Activated T-cell treated with anti-CD3 and anti-CD28 coated beads, Interleukin-2, amount 50 U/mL, for 4 hours (primary cell): ENCODE measurements around the gene FETUB. TPM values are rescaled to one million over a fixed set of nuclear protein-coding genes. Genes with fewer than 3 reads are reported as not detected.

Experiments
- ATAC-seq, 2 donors: fragments of 200-7000 bp; cut with Tn5 transposase; one replicate each; pipeline ENCODE4 v1.10.0; 2021
- DNase-seq: peaks from one replicate; pipeline ENCODE4 v3.0.0-alpha.2; 2020
- H3K27me3 Mint-ChIP-seq: one replicate; pipeline ENCODE4 v1.8.0; 2021; ENCODE audit warnings: low read depth, mixed read lengths
- H3K36me3 Mint-ChIP-seq: one replicate; pipeline ENCODE4 v1.8.0; 2022; ENCODE audit warnings: mixed read lengths; ENCODE audit not compliant: insufficient read depth
- H3K4me1 Mint-ChIP-seq: one replicate; pipeline ENCODE4 v1.8.0; 2021; ENCODE audit warnings: low read depth, mixed read lengths
- H3K4me3 Mint-ChIP-seq: one replicate; pipeline ENCODE4 v1.8.0; 2021; ENCODE audit warnings: mild to moderate bottlenecking, moderate library complexity, mixed read lengths
- H3K9me3 Mint-ChIP-seq: one replicate; pipeline ENCODE4 v1.8.0; 2021; ENCODE audit warnings: mixed read lengths
- total RNA-seq, 3 donors: library from RNA; stranded (reverse); gene quantifications; one replicate each; pipeline ENCODE4 v1.2.1, GENCODE V29; 2021

The FETUB gene
- total RNA-seq = not detected

GRCh38 chr3:186639778-186640472 lies at the start of gene FETUB:
FETUB (plus strand) TSS chr3:186640399; CDS start chr3:186640461, 62 bp downstream.
- DNase-seq (no peak), ATAC-seq (no peak)
- Mint-ChIP-seq H3K27me3 (peaks cover 11% of the 10 kb centered on the region), H3K9me3 (no peaks in the 10 kb centered on the region), H3K4me1 (no peaks in the 10 kb centered on the region), H3K36me3 (no peaks in the 10 kb centered on the region), H3K4me3 (no peak within 1 kb of the TSS)

GRCh38 chr3:186590580-186591295 lies 49.5 kb upstream of the FETUB start:
- H3K27me3 Mint-ChIP-seq = no peaks in the 10 kb centered on the region
- H3K36me3 Mint-ChIP-seq = peaks cover 6% of the 10 kb centered on the region
- DNase-seq (no peak), ATAC-seq (no peak)
- no peaks in the 10 kb centered on the region for H3K9me3 Mint-ChIP-seq
- no peak overlapping the region for H3K4me3 Mint-ChIP-seq
- peaks cover 24% of the 10 kb centered on the region for H3K4me1 Mint-ChIP-seq

- Mint-ChIP-seq H3K36me3 (peaks cover 2% of the 10 kb centered on the region), H3K4me3 (no peak overlapping the region), H3K9me3 (no peaks in the 10 kb centered on the region), H3K27me3 (no peaks in the 10 kb centered on the region), H3K4me1 (peaks cover 24% of the 10 kb centered on the region)
- DNase-seq = no peak
- no peak for ATAC-seq
Measured at GRCh38 chr3:186592682-186593081, 47.5 kb upstream of the FETUB start.

- DNase-seq (no peak), ATAC-seq (no peak)
- H3K4me3 Mint-ChIP-seq = no peak overlapping the region
- no peaks in the 10 kb centered on the region for H3K36me3 Mint-ChIP-seq
- no peaks in the 10 kb centered on the region for H3K9me3 Mint-ChIP-seq
- peaks cover 2% of the 10 kb centered on the region for H3K27me3 Mint-ChIP-seq
- peaks cover 17% of the 10 kb centered on the region for H3K4me1 Mint-ChIP-seq
Measured at GRCh38 chr3:186593862-186594261, 46.3 kb upstream of the FETUB start.

- Mint-ChIP-seq H3K4me3 (no peak overlapping the region), H3K36me3 (no peaks in the 10 kb centered on the region), H3K27me3 (peaks cover 2% of the 10 kb centered on the region), H3K4me1 (peaks cover 12% of the 10 kb centered on the region), H3K9me3 (no peaks in the 10 kb centered on the region)
- ATAC-seq = no peak
- no peak for DNase-seq
Measured at GRCh38 chr3:186594591-186595113, 45.5 kb upstream of the FETUB start.

GRCh38 chr3:186596568-186597287 lies 43.5 kb upstream of the FETUB start:
- Mint-ChIP-seq H3K4me1 (no peaks in the 10 kb centered on the region), H3K27me3 (peaks cover 2% of the 10 kb centered on the region), H3K4me3 (no peak overlapping the region), H3K9me3 (no peaks in the 10 kb centered on the region), H3K36me3 (no peaks in the 10 kb centered on the region)
- ATAC-seq = no peak
- DNase-seq = no peak

GRCh38 chr3:186598108-186598784 lies 42.0 kb upstream of the FETUB start:
- Mint-ChIP-seq H3K36me3 (no peaks in the 10 kb centered on the region), H3K27me3 (peaks cover 2% of the 10 kb centered on the region), H3K9me3 (no peaks in the 10 kb centered on the region), H3K4me3 (no peak overlapping the region), H3K4me1 (no peaks in the 10 kb centered on the region)
- DNase-seq (no peak), ATAC-seq (no peak)

- no peaks in the 10 kb centered on the region for H3K9me3 Mint-ChIP-seq
Measured at GRCh38 chr3:186598794-186599141, 41.4 kb upstream of the FETUB start.

GRCh38 chr3:186599142-186599784 lies 40.9 kb upstream of the FETUB start:
- H3K4me1 Mint-ChIP-seq = no peaks in the 10 kb centered on the region
- no peak overlapping the region for H3K4me3 Mint-ChIP-seq
- ATAC-seq (no peak), DNase-seq (no peak)
- no peaks in the 10 kb centered on the region for H3K36me3 Mint-ChIP-seq
- no peaks in the 10 kb centered on the region for H3K9me3 Mint-ChIP-seq
- H3K27me3 Mint-ChIP-seq = peaks cover 2% of the 10 kb centered on the region

More at GRCh38 chr3:186598794-186599141, 41.4 kb upstream of the FETUB start:
- Mint-ChIP-seq H3K27me3 (peaks cover 2% of the 10 kb centered on the region), H3K36me3 (no peaks in the 10 kb centered on the region), H3K4me1 (no peaks in the 10 kb centered on the region), H3K4me3 (no peak overlapping the region)
- no peak for ATAC-seq
- DNase-seq = no peak

GRCh38 chr3:186599785-186600166 lies 40.4 kb upstream of the FETUB start:
- ATAC-seq = no peak

GRCh38 chr3:186600896-186601295 lies 39.3 kb upstream of the FETUB start:
- H3K36me3 Mint-ChIP-seq = no peaks in the 10 kb centered on the region
- DNase-seq = no peak
- no peak for ATAC-seq
- no peaks in the 10 kb centered on the region for H3K4me1 Mint-ChIP-seq
- H3K4me3 Mint-ChIP-seq = no peak overlapping the region
- H3K27me3 Mint-ChIP-seq = peaks cover 2% of the 10 kb centered on the region
- H3K9me3 Mint-ChIP-seq = no peaks in the 10 kb centered on the region

More at GRCh38 chr3:186599785-186600166, 40.4 kb upstream of the FETUB start:
- Mint-ChIP-seq H3K4me1 (no peaks in the 10 kb centered on the region), H3K27me3 (peaks cover 2% of the 10 kb centered on the region), H3K9me3 (no peaks in the 10 kb centered on the region), H3K4me3 (no peak overlapping the region), H3K36me3 (no peaks in the 10 kb centered on the region)
- no peak for DNase-seq

- no peak for ATAC-seq
- Mint-ChIP-seq H3K4me1 (no peaks in the 10 kb centered on the region), H3K27me3 (peaks cover 2% of the 10 kb centered on the region), H3K4me3 (no peak overlapping the region), H3K36me3 (no peaks in the 10 kb centered on the region), H3K9me3 (no peaks in the 10 kb centered on the region)
- no peak for DNase-seq
Measured at GRCh38 chr3:186603159-186603558, 37.0 kb upstream of the FETUB start.

- Mint-ChIP-seq H3K4me1 (no peaks in the 10 kb centered on the region), H3K36me3 (no peaks in the 10 kb centered on the region), H3K27me3 (no peaks in the 10 kb centered on the region), H3K4me3 (no peak overlapping the region), H3K9me3 (no peaks in the 10 kb centered on the region)
- DNase-seq = no peak
- no peak for ATAC-seq
Measured at GRCh38 chr3:186605078-186605477, 35.1 kb upstream of the FETUB start.
